Left hindlimb (tissue), 1 donor: ENCODE measurements around the gene RAD51B.

Experiments used
- DNase-seq: peaks from one replicate; pipeline ENCODE4 v3.0.0-alpha.2; 2018

RAD51B gene

GRCh38 chr14:68547305-68548193 is 728.0 kb downstream of the RAD51B start:
- no peak for DNase-seq

- peak; percentile 92 for DNase-seq
Measured at GRCh38 chr14:68548194-68549076, 728.9 kb downstream of the RAD51B start.

- no peak for DNase-seq
Measured at GRCh38 chr14:68550338-68550715, 730.7 kb downstream of the RAD51B start.

- no peak for DNase-seq
Measured at GRCh38 chr14:68551045-68551683, 731.6 kb downstream of the RAD51B start.

- DNase-seq = no peak
Measured at GRCh38 chr14:68552075-68552474, 732.5 kb downstream of the RAD51B start.

- DNase-seq = no peak
Measured at GRCh38 chr14:68552602-68553001, 733.0 kb downstream of the RAD51B start.

- peak; percentile 65 for DNase-seq
Measured at GRCh38 chr14:68553311-68553710, 733.7 kb downstream of the RAD51B start.

- no peak for DNase-seq
Measured at GRCh38 chr14:68554231-68554630, 734.7 kb downstream of the RAD51B start.

- DNase-seq = no peak
Measured at GRCh38 chr14:68556253-68556652, 736.7 kb downstream of the RAD51B start.

GRCh38 chr14:68557648-68558047 is 738.1 kb downstream of the RAD51B start:
- no peak for DNase-seq

GRCh38 chr14:68558096-68558495 is 738.5 kb downstream of the RAD51B start:
- no peak for DNase-seq

GRCh38 chr14:68559949-68560348 is 740.4 kb downstream of the RAD51B start:
- no peak for DNase-seq

GRCh38 chr14:68561531-68562007 is 742.0 kb downstream of the RAD51B start:
- DNase-seq = no peak

- DNase-seq = peak; percentile 58
Measured at GRCh38 chr14:68562911-68563250, 743.3 kb downstream of the RAD51B start.

GRCh38 chr14:68563251-68564131 is 743.9 kb downstream of the RAD51B start:
- DNase-seq = peak; percentile 83

GRCh38 chr14:68564191-68564825 is 744.7 kb downstream of the RAD51B start:
- no peak for DNase-seq

GRCh38 chr14:68564826-68565759 is 745.5 kb downstream of the RAD51B start:
- DNase-seq = no peak

- DNase-seq = no peak
Measured at GRCh38 chr14:68566075-68566474, 746.5 kb downstream of the RAD51B start.

- DNase-seq = no peak
Measured at GRCh38 chr14:68568907-68569897, 749.6 kb downstream of the RAD51B start.
